Keratinocyte (primary cell): ENCODE results near the gene CHRNB4. TPM values are rescaled to one million over a fixed set of nuclear protein-coding genes. Genes with fewer than 3 reads are reported as not detected.

ENCODE experiments used
- DNase-seq: peaks from one replicate; pipeline ENCODE4 v3.0.0-alpha.2; 2011; ENCODE audit warnings: low read depth, missing footprints, low spot score
- FAIRE-seq: peaks from 2 replicates; lab custom pipeline; 2011; peaks lifted over from hg19 to GRCh38; lab: Jason Lieb, UNC
- H2AFZ ChIP-seq: 2 replicates; pipeline ENCODE4 v1.6.0; 2012; ENCODE audit warnings: low read length, control low read depth, inconsistent platforms; ENCODE audit not compliant: control insufficient read depth
- H3K27ac ChIP-seq: 2 replicates; pipeline ENCODE4 v1.5.1; 2011; ENCODE audit warnings: low read length; ENCODE audit not compliant: control insufficient read depth, insufficient read depth
- H3K27me3 ChIP-seq: 3 replicates; pipeline ENCODE4 v1.6.0; 2011; ENCODE audit warnings: low read length; ENCODE audit not compliant: control insufficient read depth, insufficient read depth; ENCODE audit errors: extremely low read depth
- H3K36me3 ChIP-seq, 2 experiments: 2 replicates in 1 of 2; 3 replicates in 1 of 2; pipeline ENCODE4 v1.5.1; 2011; ENCODE audit warnings: low read length in 2 of 2, mild to moderate bottlenecking in 1 of 2; ENCODE audit not compliant: control insufficient read depth in 2 of 2, insufficient read depth in 2 of 2; ENCODE audit errors: extremely low read depth in 1 of 2
- H3K4me1 ChIP-seq: 3 replicates; pipeline ENCODE4 v1.5.1; 2011; ENCODE audit warnings: low read length; ENCODE audit not compliant: control insufficient read depth, insufficient read depth; ENCODE audit errors: extremely low read depth
- H3K4me2 ChIP-seq: 3 replicates; pipeline ENCODE4 v1.6.0; 2011; ENCODE audit warnings: low read depth, low read length; ENCODE audit not compliant: control insufficient read depth, insufficient read depth; ENCODE audit errors: extremely low read depth
- H3K4me3 ChIP-seq, 3 experiments: fragments of 200-600 bp in 1 of 3; sonication (generic) in 1 of 3; 2 replicates in 2 of 3; 3 replicates in 1 of 3; pipeline ENCODE4 v1.5.1; 2011 to 2016; ENCODE audit warnings: low read length in 3 of 3, mild to moderate bottlenecking in 3 of 3, control low read depth in 2 of 3, inconsistent platforms in 1 of 3, low read depth in 1 of 3, mixed read lengths in 1 of 3, mixed run types in 1 of 3, moderate library complexity in 1 of 3; ENCODE audit not compliant: control insufficient read depth in 2 of 3, insufficient read depth in 2 of 3; ENCODE audit errors: extremely low read depth in 1 of 3
- H3K79me2 ChIP-seq: 2 replicates; pipeline ENCODE4 v1.6.0; 2012; ENCODE audit warnings: low read length; ENCODE audit not compliant: control insufficient read depth, insufficient read depth
- H3K9ac ChIP-seq: 3 replicates; pipeline ENCODE4 v1.6.0; 2011; ENCODE audit warnings: low read length; ENCODE audit not compliant: control insufficient read depth, insufficient read depth; ENCODE audit errors: extremely low read depth
- H3K9me1 ChIP-seq: 3 replicates; pipeline ENCODE4 v1.6.0; 2011; ENCODE audit warnings: low read length; ENCODE audit not compliant: control insufficient read depth, insufficient read depth; ENCODE audit errors: extremely low read depth
- H3K9me3 ChIP-seq: 2 replicates; pipeline ENCODE4 v1.5.1; 2012; ENCODE audit warnings: low read depth, low read length; ENCODE audit not compliant: control insufficient read depth
- H4K20me1 ChIP-seq: 3 replicates; pipeline ENCODE4 v1.6.0; 2011; ENCODE audit warnings: low read length; ENCODE audit not compliant: control insufficient read depth, insufficient read depth; ENCODE audit errors: extremely low read depth
- EZH2 ChIP-seq: IDR thresholded peaks from one replicate; pipeline ENCODE4 v1.6.1; 2012; ENCODE audit warnings: inconsistent platforms, mild to moderate bottlenecking, low read length, moderate library complexity
- dilution Hi-C: fragments of 300-500 bp; cut with MboI; formaldehyde crosslinking; loops from one replicate; pipeline ENCODE4 v1.7.0; 2020; ENCODE audit warnings: low sequenced_read_pairs; ENCODE audit not compliant: extremely low pct_ligation_motif_present
- polyA plus RNA-seq, 5 experiments: library from polyadenylated mRNA; depleted of rRNA in 3 of 5; stranded (reverse) in 3 of 5; stranded (forward) in 1 of 5; unstranded in 1 of 5; fragments of >200 nt; gene quantifications; 1 replicate in 1 of 5; 2 replicates in 3 of 5; 3 replicates in 1 of 5; pipeline versions ENCODE4 v1.2.1 to v1.2.3, GENCODE V29; 2011 to 2012; ENCODE audit warnings: missing spikeins in 2 of 5, low read depth in 1 of 5, low replicate concordance in 1 of 5
- TF ChIP-seq, protein P1 (sequence below), 3 experiments: IDR thresholded peaks in 1 of 3; conservative IDR thresholded peaks in 1 of 3; optimal IDR thresholded peaks in 1 of 3; 2 replicates in 2 of 3; 3 replicates in 1 of 3; pipeline versions ENCODE3 to v1.5.1; 2011; ENCODE audit warnings: low read length in 3 of 3, mild to moderate bottlenecking in 3 of 3, moderate library complexity in 2 of 3, control low read depth in 1 of 3, inconsistent platforms in 1 of 3; ENCODE audit not compliant: insufficient read depth in 2 of 3; ENCODE audit errors: extremely low read depth in 1 of 3

Gene CHRNB4
- polyA plus RNA-seq, 1 donor (not counting 4 experiments of a cell fraction or from before 2014, with no cell fraction given): 0.04 TPM

DNA sequence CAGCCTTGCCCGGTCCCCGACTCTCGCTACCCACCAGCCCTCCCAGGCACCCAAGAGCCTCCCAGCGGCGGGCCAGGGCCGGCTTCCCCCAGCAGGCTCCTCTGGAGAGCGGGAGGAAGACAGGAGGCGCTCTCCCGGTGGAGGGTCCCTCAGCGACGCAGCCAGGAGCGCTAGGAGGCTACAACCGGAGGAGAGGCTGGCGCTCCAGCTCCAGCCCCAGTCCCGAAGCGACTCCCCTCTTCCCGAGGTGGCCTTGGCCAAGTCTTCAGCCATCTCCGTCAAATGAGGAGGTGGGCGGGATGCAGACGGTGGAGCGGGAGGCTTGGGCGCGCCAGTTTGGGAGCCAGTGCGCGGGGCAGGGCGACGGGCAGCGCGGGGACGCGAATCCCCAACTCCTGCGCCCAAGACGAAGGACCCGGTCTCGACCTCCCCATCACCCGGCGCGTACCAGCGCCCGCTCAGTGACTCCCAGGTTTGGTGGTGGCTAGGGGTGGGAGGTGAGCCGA lies 20.9 kb downstream of the CHRNB4 start:
- Histone ChIP-seq H3K9ac (no peak overlapping the region), H3K79me2 (no peaks in the 10 kb centered on the region), H3K9me1 (no peaks in the 10 kb centered on the region), H3K4me2 (peak overlapping the region; percentile 62), H3K4me3 (peak overlapping the region in 2 of 3 experiments; percentile 45 to 53), H3K27ac (no peak overlapping the region), H3K4me1 (no peaks in the 10 kb centered on the region), H3K27me3 (peaks cover 38% of the 10 kb centered on the region), H3K9me3 (no peaks in the 10 kb centered on the region), H2AFZ (no peak overlapping the region), H3K36me3 (no peaks in the 10 kb centered on the region), H4K20me1 (no peaks in the 10 kb centered on the region)
- dilution Hi-C loops: no loop called here
- FAIRE-seq: no peak
- DNase-seq: no peak
- TF ChIP-seq, protein P1, sequence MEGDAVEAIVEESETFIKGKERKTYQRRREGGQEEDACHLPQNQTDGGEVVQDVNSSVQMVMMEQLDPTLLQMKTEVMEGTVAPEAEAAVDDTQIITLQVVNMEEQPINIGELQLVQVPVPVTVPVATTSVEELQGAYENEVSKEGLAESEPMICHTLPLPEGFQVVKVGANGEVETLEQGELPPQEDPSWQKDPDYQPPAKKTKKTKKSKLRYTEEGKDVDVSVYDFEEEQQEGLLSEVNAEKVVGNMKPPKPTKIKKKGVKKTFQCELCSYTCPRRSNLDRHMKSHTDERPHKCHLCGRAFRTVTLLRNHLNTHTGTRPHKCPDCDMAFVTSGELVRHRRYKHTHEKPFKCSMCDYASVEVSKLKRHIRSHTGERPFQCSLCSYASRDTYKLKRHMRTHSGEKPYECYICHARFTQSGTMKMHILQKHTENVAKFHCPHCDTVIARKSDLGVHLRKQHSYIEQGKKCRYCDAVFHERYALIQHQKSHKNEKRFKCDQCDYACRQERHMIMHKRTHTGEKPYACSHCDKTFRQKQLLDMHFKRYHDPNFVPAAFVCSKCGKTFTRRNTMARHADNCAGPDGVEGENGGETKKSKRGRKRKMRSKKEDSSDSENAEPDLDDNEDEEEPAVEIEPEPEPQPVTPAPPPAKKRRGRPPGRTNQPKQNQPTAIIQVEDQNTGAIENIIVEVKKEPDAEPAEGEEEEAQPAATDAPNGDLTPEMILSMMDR (optimal IDR thresholded peaks at IDR 0.05 in 1 of 3, IDR thresholded peaks at IDR 0.05 in 1 of 3, conservative IDR thresholded peaks at IDR 0.05 in 1 of 3; ENCODE audit: extremely low read depth in 1 of 3, insufficient read depth in 2 of 3, low read length in 3 of 3): peak in 1 of 3 experiments; percentile 22
- TF ChIP-seq EZH2: peak; percentile 78

DNA sequence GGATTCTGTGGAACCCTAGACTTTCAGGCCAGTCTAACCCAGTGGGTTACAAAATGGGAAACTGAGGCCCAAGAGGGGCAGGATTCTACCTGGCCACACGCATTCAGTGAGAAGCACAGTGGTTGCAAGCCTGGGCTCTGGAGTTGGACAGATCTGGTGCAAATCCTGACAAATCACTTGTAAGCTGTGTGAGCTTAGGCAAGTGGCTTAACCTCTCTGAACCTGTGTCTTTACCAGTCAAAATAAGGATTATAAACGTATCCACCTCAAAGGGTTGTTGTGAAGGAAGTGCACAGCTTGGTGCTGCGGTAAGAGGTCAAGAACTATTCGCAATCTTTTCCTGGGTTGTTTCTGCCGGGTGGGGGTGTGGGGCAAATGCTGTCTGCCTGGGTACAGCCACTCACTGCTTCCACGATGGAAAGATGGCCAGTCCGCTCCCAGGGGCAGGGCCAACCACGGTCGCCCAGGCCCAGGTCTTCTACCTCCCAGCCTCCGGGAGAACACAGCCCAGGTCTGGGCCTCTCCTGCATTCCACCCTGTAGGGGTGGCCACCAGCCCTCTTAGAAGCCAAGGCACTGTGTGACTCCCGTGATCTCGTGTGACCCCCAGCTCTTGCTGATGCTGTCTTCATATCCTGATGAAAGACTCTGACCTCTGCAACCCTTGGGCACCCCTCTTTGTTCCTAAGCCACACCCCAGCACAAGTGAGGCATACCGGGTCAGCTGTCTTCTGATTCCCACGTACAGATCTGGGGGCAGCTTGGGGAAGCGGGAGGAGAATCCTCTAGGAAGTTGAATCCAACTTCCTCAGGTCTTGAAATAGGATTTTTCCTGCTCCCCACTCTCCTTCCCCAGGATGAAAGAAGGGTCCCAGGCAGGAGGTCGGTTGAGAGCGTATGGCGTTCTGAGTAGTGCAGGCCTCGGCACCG lies 21.7 kb downstream of the CHRNB4 start:
- Histone ChIP-seq H3K9me1 (no peaks in the 10 kb centered on the region), H3K36me3 (no peaks in the 10 kb centered on the region), H3K4me1 (no peaks in the 10 kb centered on the region), H3K27me3 (peaks cover 38% of the 10 kb centered on the region), H3K4me3 (no peak overlapping the region), H2AFZ (no peak overlapping the region), H3K4me2 (no peak overlapping the region), H3K9me3 (no peaks in the 10 kb centered on the region), H3K79me2 (no peaks in the 10 kb centered on the region), H3K9ac (no peak overlapping the region), H3K27ac (no peak overlapping the region), H4K20me1 (no peaks in the 10 kb centered on the region)
- no peak for FAIRE-seq
- TF ChIP-seq EZH2: no peak
- TF ChIP-seq, protein P1 (optimal IDR thresholded peaks at IDR 0.05 in 1 of 3, IDR thresholded peaks at IDR 0.05 in 1 of 3, conservative IDR thresholded peaks at IDR 0.05 in 1 of 3; ENCODE audit: extremely low read depth in 1 of 3, insufficient read depth in 2 of 3, low read length in 3 of 3): no peak
- no peak for DNase-seq
- dilution Hi-C loops: no loop called here
